HG02981 (cell line): ENCODE data around the gene GHITM.
"Not testable (repeated sequence)": the region's sequence is repeated elsewhere in the genome, so short reads cannot be mapped to it uniquely, and the experiment has no call there.

ENCODE experiments used
- ATAC-seq: cut with Tn5 transposase; IDR thresholded peaks from one replicate; pipeline ENCODE4 v1.9.1; 2021; ENCODE audit warnings: mild to moderate bottlenecking, moderate library complexity; ENCODE audit not compliant: unreplicated experiment

Gene GHITM

GRCh38 chr10:84147347-84147746, 8.0 kb downstream of the GHITM start:
- ATAC-seq: no peak

GRCh38 chr10:84148006-84148597, 8.8 kb downstream of the GHITM start:
- peak; percentile 55 for ATAC-seq

DNA sequence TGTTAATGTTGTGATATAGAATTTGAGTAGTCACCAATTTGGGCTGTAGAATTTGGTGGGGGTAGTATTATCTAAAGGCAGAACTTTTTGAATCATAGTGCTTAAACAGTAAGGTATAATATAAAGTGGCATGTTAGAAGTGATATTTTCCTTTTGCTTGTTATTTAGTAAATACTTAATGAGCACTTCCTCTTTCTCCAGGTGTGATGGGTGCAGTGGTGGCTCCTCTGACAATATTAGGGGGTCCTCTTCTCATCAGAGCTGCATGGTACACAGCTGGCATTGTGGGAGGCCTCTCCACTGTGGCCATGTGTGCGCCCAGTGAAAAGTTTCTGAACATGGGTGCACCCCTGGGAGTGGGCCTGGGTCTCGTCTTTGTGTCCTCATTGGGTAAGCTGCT, 10.5 kb downstream of the GHITM start:
- ATAC-seq: no peak

- ATAC-seq: no peak
Measured at GRCh38 chr10:84152769-84153168, 13.5 kb downstream of the GHITM start.

- ATAC-seq: no peak
Measured at GRCh38 chr10:84155521-84155920, 16.2 kb downstream of the GHITM start.

- ATAC-seq: no peak
Measured at GRCh38 chr10:84156009-84156408, 16.7 kb downstream of the GHITM start.

GRCh38 chr10:84156768-84157167, 17.5 kb downstream of the GHITM start:
- no peak for ATAC-seq

DNA sequence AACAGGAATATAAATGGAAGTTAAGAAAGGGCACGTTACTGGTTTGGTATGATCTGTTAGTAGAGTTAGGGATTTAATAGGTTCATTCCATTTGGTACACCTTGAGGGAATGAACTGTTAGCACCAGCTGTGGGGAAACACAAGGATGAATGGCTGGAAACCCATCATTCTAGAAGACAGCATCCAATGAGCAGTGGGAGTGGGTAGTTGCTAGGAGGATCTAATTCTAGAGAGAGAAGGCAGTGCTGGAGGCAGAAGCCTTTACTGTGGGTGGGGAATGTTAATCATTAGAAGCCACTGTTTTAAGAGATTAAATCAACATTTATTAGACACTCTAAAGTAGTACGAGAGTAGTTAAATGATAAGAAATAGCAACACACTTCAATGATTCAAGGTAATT, 18.8 kb downstream of the GHITM start:
- ATAC-seq: no peak

DNA sequence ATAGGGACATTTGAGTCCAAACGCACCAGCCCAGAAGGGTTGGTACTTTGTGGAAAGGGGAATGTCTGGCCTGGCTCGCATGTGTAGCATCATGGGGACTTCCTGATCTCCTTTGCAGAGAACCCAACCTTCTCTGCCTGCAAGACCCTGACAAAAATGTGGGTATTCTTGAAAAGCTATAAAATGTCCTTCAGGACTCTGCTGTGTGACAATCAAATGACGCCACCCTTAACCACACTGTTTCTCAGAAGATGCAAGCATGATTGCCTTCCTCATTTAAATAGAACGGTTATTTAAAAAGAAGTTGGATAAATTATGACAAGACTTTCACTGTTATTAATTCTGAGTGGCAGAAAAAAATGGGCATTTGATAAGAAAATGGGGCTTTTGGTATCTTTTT, 19.2 kb downstream of the GHITM start:
- no peak for ATAC-seq

DNA sequence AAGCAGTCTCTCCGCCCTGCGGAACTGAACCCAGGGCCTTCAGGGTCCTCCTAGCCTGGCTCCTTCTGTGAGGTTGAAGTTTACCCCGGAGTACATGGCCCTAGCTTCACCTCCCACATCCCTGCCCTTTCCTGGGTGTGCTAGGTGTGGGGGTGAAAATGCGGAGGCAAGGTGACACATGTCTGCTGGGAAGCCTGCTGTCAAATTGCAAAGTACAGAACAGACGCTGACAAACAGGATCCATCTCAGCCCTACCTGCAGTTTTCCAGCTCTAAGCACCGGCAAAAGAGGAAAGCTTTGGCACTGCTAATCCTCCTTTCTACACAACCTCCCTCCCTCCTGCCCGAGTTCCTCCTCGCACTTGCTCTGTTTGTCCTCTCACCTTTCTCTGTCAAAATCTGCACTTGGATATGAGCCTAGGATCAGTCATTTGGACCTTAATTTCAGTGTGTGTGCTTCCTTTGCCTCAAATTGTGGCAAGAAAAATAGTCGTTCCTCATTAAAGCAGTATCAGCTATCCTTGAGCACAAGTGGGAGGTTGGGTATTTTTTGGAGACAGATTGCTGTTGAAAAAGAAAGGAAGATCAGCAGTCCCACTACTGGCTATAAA, 19.9 kb downstream of the GHITM start:
- no peak for ATAC-seq

GRCh38 chr10:84160663-84161362, 21.5 kb downstream of the GHITM start:
- ATAC-seq: no peak

GRCh38 chr10:84163996-84164395, 24.7 kb downstream of the GHITM start:
- ATAC-seq: no peak

GRCh38 chr10:84164442-84164841, 25.1 kb downstream of the GHITM start:
- ATAC-seq: no peak

- ATAC-seq: peak; percentile 41
Measured at GRCh38 chr10:84166620-84167288, 27.4 kb downstream of the GHITM start.

DNA sequence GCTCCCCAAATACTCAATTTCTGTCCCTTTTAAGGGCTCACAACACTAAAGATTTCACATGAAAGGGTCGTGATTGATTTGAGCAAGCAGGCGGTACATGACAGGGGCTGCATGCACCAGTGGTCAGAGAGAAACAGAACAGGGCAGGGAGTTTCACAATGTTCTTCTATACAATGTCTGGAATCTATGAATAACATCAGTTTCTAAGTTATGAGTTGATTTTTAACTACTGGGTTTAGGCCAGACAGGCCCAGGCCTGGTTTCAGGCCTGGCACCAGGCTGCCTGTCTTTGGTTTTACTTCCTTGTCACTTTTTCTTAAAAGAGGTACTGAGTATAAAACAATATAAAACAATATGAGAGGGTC, 28.0 kb downstream of the GHITM start:
- ATAC-seq: peak; percentile 7

DNA sequence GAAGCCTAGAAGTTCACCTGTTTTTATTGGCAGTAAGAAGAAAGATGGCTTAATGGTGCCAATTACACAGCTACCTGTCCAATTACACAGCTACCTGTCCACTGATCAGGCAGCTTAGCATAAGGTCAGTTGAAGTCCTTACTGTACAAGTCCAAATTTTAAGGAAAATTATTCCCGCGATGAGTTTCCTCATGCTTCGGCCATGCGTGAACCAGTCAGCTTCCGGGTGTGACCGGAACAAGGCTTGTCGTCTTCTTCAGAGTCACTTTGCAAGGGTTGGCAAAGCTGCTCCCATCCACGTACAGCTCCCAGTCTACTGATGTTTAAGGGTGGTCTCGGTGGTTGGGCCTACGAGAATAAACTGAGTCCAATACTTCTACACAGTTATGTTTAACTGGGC, 29.1 kb downstream of the GHITM start:
- not testable (repeated sequence) for ATAC-seq

- not testable (repeated sequence) for ATAC-seq
Measured at GRCh38 chr10:84171237-84171636, 31.9 kb downstream of the GHITM start.

DNA sequence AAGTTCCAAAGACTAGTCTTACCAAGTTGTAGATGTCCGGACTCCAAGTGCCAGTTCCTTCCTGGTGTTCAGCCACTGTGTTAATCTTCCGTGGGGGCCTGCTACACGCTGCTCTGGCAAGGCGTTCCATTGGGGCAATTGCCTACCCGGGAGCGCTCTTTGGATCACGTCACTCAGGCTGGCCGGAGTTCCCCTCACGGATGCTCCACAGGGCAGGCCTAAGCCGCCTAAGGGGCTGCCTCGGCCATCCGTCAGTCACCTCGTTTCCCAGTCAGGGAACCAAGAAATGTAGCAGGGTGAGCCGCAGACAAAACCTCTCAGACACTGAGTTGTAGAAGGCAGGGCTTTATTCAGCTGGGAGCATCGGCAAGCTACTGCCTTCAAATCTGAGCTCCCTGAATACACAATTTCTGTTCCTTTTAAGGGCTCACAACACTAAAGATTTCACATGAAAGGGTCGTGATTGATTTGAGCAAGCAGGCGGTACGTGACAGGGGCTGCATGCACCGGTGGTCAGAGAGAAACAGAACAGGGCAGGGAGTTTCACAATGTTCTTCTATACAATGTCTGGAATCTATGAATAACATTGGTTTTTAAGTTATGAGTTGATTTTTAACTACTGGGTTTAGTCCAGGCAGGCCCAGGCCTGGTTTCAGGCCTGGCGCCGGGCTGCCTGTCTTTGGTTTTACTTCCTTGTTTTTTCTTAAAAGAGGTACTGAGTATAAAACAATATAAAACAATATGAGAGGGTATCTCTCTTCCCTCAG, 32.6 kb downstream of the GHITM start:
- ATAC-seq: peak; percentile 21

GRCh38 chr10:84172467-84173356, 33.4 kb downstream of the GHITM start:
- peak; percentile 47 for ATAC-seq

DNA sequence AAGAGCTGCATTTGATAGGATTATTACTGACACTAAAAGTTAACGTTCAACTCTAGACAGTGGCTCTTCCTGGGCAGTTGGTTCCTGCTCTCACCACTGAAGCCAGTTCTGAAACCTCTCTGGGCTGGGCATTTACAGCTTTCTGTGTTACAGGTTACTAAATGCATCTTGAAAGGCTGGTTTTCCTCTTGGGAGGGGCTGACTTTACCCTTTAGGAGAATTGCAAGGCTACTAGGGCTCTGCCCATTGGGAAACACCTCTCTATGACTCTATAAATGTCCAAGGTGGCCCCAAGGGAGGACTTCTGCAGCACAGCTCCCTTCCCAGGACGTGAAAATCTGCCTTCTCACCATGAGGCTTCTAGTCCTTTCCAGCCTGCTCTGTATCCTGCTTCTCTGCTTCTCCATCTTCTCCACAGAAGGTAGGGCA, 34.2 kb downstream of the GHITM start, which contains the start of gene GPR15LG:
TSS of gene GPR15LG (plus strand) at position 301 of the 429 bp plus-strand sequence. CDS start at position 352, 51 bp downstream.
- ATAC-seq: peak; percentile 38
